Colonic mucosa (tissue), 4 donors: Measurements from ENCODE around the gene LIPT1. TPM values are rescaled to one million over a fixed set of nuclear protein-coding genes. Genes with fewer than 3 reads are reported as not detected.

ENCODE experiments used
- DNase-seq: peaks from one replicate; pipeline ENCODE4 v3.0.0-alpha.2; 2020
- H3K27ac ChIP-seq: fragments of 200-600 bp; one replicate; pipeline ENCODE4 v1.8.0; 2021
- H3K27me3 ChIP-seq: fragments of 200-600 bp; one replicate; pipeline ENCODE4 v1.8.0; 2021
- H3K36me3 ChIP-seq: fragments of 200-600 bp; one replicate; pipeline ENCODE4 v1.8.0; 2021
- H3K4me1 ChIP-seq: fragments of 200-600 bp; one replicate; pipeline ENCODE4 v1.8.0; 2021; ENCODE audit warnings: mild to moderate bottlenecking
- H3K4me3 ChIP-seq: fragments of 200-600 bp; one replicate; pipeline ENCODE4 v1.8.0; 2021
- H3K9ac ChIP-seq, 2 donors: one replicate each; pipeline ENCODE4 v1.7.0; 2013; ENCODE audit warnings: control low read depth in 2 of 2, low read depth in 2 of 2, low read length in 2 of 2
- H3K9me3 ChIP-seq: fragments of 200-600 bp; one replicate; pipeline ENCODE4 v1.8.0; 2021
- intact Hi-C: fragments of 100-400 bp; cut with DNase I; formaldehyde crosslinking; loops from one replicate; pipeline ENCODE4 v1.14.1; 2022
- total RNA-seq, 2 donors: library from RNA; stranded (reverse); fragmentation: NEBNext Ultra II Directional in 1 of 2; extraction: Animal tissue kit (Norgen Biotek cat#: 25700) in 1 of 2; gene quantifications; one replicate each; pipeline ENCODE4 v1.2.1, GENCODE V29; 2021
- TF ChIP-seq, protein P1 (sequence below): fragments of 200-600 bp; IDR thresholded peaks from one replicate; pipeline ENCODE4 v1.8.0; 2022; ENCODE audit warnings: antibody characterized with exemption, mild to moderate bottlenecking
- donor health status: healthy.
- donor health status: DM: no; HTN: no; CAD: no.
- donor health status: DM: no; HTN: no; CAD: no.

Gene LIPT1
- total RNA-seq, 2 donors from 2014 or later: 6.2 to 6.3 TPM

DNA sequence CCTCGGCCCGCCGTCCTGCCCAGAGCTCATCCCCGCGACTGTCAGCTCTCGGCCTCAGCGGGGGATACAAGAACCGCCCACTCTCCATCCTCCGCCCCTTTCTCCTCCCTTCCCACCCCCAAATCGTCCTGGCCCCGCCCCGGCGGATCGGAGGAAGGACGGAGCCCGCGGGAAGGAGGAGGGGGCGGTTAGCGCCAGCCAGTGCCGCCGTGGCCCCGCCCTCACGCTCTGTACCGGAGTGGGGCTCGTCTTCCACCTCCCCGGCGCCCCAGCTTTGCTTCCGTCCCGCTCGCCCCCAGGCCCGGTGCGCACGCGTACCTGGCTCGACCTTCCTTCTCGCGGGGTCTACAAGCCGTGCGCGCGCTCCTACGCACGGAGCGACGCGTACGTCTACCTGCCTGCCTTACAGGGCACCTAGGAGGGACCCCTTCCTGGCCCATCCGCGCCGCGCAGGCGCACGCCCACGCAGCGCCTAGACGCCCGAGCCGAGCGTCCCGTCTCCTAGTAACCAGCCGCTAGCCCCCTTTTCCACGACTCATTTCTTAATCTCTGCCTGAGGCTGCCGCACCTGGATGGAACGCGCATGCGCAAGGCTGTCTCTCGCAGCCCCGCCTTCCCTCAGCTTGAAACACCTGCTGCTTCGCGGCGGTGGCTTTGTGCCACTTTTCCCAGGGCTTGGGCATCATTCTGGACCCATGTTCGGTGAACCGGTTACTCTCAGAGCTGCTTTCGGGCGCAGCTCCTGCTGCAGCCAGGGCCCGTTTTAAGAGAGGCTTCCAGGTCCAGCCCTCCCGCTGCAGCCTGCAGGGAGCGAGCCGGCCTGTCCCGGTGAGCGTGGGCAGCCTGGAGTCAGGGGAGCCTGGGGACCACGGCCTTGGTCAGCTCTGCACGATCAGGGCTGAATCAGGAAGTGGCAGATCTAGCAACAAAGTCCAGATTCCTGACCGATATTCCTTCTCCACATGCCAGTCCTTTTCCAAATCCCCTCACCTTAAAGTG is 13.4 kb upstream of the LIPT1 start, which contains the start of gene C2orf15:
C2orf15 (plus strand) TSS at position 598 of the 999 bp plus-strand sequence. CDS start 8,852 bp downstream, outside the sequence.
- Histone ChIP-seq H3K9ac (peak within 1 kb of the TSS; percentile 87 to 89), H3K4me1 (no peaks in the 10 kb centered on the region), H3K36me3 (no peaks in the 10 kb centered on the region), H3K27me3 (no peaks in the 10 kb centered on the region), H3K9me3 (no peaks in the 10 kb centered on the region), H3K27ac (peak within 1 kb of the TSS; percentile 90), H3K4me3 (peak within 1 kb of the TSS; percentile 68)
- intact Hi-C loops: no loop called here
- TF ChIP-seq, protein P1, sequence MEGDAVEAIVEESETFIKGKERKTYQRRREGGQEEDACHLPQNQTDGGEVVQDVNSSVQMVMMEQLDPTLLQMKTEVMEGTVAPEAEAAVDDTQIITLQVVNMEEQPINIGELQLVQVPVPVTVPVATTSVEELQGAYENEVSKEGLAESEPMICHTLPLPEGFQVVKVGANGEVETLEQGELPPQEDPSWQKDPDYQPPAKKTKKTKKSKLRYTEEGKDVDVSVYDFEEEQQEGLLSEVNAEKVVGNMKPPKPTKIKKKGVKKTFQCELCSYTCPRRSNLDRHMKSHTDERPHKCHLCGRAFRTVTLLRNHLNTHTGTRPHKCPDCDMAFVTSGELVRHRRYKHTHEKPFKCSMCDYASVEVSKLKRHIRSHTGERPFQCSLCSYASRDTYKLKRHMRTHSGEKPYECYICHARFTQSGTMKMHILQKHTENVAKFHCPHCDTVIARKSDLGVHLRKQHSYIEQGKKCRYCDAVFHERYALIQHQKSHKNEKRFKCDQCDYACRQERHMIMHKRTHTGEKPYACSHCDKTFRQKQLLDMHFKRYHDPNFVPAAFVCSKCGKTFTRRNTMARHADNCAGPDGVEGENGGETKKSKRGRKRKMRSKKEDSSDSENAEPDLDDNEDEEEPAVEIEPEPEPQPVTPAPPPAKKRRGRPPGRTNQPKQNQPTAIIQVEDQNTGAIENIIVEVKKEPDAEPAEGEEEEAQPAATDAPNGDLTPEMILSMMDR: no peak
- peak; percentile 99 for DNase-seq

DNA sequence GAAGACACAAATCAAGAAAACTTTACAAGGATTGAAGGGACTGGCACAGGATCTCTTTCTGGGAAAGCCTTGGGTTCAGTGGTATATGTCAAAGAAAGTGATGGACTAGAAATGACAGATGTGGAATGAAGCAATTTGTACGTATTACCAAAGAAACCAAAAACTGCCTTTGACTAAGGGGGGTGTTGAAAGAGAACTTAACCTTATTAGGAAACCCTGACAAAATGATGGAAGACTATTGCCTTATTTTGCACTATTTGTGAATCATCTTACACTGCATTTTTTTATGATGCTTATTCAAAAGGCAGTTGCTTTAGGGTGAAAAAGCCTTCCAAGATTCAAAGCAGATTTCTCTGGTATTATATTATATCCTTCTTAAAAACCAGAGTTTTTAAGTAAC is 4.1 kb upstream of the LIPT1 start:
- DNase-seq: no peak
- no peak overlapping the region for H3K4me3 ChIP-seq
- no peaks in the 10 kb centered on the region for H3K9me3 ChIP-seq
- H3K36me3 ChIP-seq: no peaks in the 10 kb centered on the region
- no peaks in the 10 kb centered on the region for H3K27me3 ChIP-seq
- H3K27ac ChIP-seq: no peak overlapping the region
- H3K4me1 ChIP-seq: no peaks in the 10 kb centered on the region
- intact Hi-C loops: loop anchor here (10.0 kb wide), 1 partner anchor 344 kb away; the partner anchor contains the start of gene REV1
- TF ChIP-seq, protein P1: no peak
- no peak overlapping the region for H3K9ac ChIP-seq

DNA sequence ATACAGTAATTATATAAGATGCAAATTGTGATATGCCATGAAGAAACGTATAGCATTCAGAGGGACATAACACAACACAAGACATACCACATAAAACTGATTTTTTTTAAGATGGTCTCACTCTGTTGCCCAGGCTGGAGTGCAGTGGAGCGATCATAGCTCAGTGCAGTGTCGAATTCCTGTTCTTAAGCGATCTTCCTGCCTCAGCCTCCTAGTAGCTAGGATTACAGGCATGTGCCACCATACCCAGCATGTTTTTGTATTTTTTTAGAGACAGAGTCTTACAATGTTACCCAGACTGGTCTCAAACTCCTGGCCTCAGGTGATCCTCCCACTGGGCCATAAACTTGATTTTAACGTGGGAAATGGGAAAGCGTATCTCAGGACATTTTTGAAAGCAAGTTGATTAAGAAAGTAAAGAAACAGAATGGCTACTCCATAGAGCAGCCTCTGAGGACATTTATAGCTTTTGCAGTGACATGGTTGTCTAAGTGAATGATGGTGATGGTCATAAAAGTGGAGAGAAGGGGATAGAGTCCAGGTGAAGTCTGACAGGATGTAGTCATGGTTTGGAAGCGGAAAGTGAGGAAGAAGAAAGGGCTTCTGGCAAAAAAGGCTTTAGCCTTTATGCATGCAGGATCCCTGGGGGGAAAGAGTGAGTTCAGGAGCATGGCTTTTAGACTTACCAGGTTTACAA is 2.4 kb upstream of the LIPT1 start:
- DNase-seq: no peak
- TF ChIP-seq, protein P1: no peak
- intact Hi-C loops: loop anchor here (10.0 kb wide), 1 partner anchor 342 kb away; the partner anchor contains the start of gene REV1

DNA sequence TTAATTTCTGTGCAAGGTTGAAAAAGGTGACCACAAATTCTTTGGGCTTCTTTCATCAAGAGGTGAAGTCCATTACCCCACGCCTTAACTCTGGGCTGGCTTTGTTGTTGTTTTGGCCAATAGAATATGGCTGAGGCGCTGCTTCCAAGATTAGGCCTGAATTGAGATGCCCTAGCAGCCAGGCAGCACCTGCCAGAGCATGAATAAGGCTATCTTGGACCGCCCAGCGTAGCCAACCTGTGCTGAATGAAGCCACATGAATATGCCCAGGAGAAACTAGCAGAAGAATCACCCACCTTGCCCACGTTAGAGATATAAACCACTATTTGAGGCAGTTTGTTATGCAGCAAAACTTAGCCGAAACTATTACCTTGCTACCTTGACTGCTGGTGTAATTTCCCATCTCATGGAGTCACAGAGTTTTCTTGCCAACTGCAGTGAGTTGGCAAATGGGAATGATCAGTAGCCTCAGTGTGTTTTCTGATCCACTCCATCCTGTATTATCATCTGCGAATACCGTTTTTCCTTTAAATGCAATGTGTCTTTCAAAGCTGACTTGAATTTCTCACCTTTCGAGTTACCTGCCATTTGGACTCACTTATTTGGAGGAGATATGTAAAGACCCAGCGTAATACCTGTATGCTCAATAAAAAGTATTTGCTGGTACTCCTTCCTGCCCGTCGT is 704 bp upstream of the LIPT1 start:
- Histone ChIP-seq H3K9ac (peak overlapping the region; percentile 77 to 82), H3K4me3 (peak overlapping the region; percentile 65), H3K27ac (peak overlapping the region; percentile 92), H3K4me1 (no peaks in the 10 kb centered on the region), H3K9me3 (no peaks in the 10 kb centered on the region), H3K27me3 (no peaks in the 10 kb centered on the region), H3K36me3 (no peaks in the 10 kb centered on the region)
- no peak for DNase-seq
- TF ChIP-seq, protein P1: no peak
- intact Hi-C loops: loop anchor here (10.0 kb wide), 1 partner anchor 341 kb away; the partner anchor contains the start of gene REV1

More for the DNA sequence above, 2.4 kb upstream of the LIPT1 start:
- H3K4me3 ChIP-seq: no peak overlapping the region
- H3K4me1 ChIP-seq: no peaks in the 10 kb centered on the region
- H3K9ac ChIP-seq: no peak overlapping the region
- no peaks in the 10 kb centered on the region for H3K27me3 ChIP-seq
- no peaks in the 10 kb centered on the region for H3K9me3 ChIP-seq
- H3K36me3 ChIP-seq: no peaks in the 10 kb centered on the region
- no peak overlapping the region for H3K27ac ChIP-seq

DNA sequence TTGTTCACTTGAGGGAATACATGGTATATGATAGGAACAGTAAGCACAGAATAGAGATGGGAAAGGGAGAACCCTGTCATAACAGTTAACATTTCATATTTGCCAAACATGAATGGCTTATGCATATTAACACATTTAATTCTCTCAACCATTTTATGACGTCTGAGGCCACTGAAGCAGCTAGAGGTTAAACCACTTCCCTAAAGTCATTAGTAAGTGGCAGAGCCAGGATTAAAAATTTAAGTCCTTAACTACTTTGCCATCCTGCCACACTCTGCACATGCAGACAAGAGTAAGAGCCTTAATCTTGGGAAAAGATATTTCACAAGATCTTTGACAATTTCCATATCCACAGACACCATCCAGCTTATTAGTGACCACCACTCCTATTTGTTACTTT is 2.1 kb downstream of the LIPT1 start:
- no peaks in the 10 kb centered on the region for H3K27me3 ChIP-seq
- intact Hi-C loops: loop anchor here (10.0 kb wide), 1 partner anchor 338 kb away; the partner anchor contains the start of gene REV1
- H3K4me1 ChIP-seq: no peaks in the 10 kb centered on the region
- TF ChIP-seq, protein P1: no peak
- no peaks in the 10 kb centered on the region for H3K36me3 ChIP-seq
- DNase-seq: no peak
- no peak overlapping the region for H3K4me3 ChIP-seq
- H3K9me3 ChIP-seq: no peaks in the 10 kb centered on the region
- H3K9ac ChIP-seq: no peak overlapping the region
- H3K27ac ChIP-seq: no peak overlapping the region
